Neural progenitor cell (in vitro differentiated cells): Measurements from ENCODE around the gene TEX9. TPM values are rescaled to one million over a fixed set of nuclear protein-coding genes. Genes with fewer than 3 reads are reported as not detected.

Experiments
- DNase-seq: peaks from one replicate; pipeline ENCODE4 v3.0.0-alpha.2; 2016; ENCODE audit warnings: low spot score
- H2AFZ ChIP-seq: fragments of 200-600 bp; sonication (generic); replicated peaks from 2 replicates; pipeline ENCODE4 v1.6.1; 2016; ENCODE audit warnings: antibody characterized with exemption
- H3F3A ChIP-seq: fragments of 200-600 bp; sonication (generic); 2 replicates; pipeline ENCODE4 v1.6.1; 2016; ENCODE audit warnings: antibody characterized with exemption, low read depth
- H3K27ac ChIP-seq: fragments of 200-600 bp; sonication (generic); 2 replicates; pipeline ENCODE4 v1.5.1; 2016; ENCODE audit warnings: mild to moderate bottlenecking
- H3K27me3 ChIP-seq: fragments of 200-600 bp; sonication (generic); 2 replicates; pipeline ENCODE4 v1.6.1; 2016; ENCODE audit warnings: mild to moderate bottlenecking, moderate library complexity
- H3K36me3 ChIP-seq: fragments of 200-600 bp; sonication (generic); 2 replicates; pipeline ENCODE4 v1.5.1; 2016
- H3K4me1 ChIP-seq: fragments of 200-600 bp; sonication (generic); 2 replicates; pipeline ENCODE4 v1.6.1; 2016; ENCODE audit warnings: mixed run types
- H3K4me2 ChIP-seq: fragments of 200-600 bp; sonication (generic); 2 replicates; pipeline ENCODE4 v1.6.1; 2016
- H3K4me3 ChIP-seq: fragments of 200-600 bp; sonication (generic); 2 replicates; pipeline ENCODE4 v1.5.1; 2016
- H3K79me2 ChIP-seq: fragments of 200-600 bp; sonication (generic); 2 replicates; pipeline ENCODE4 v1.6.1; 2016; ENCODE audit warnings: low read depth
- H3K9ac ChIP-seq: fragments of 200-600 bp; sonication (generic); 2 replicates; pipeline ENCODE4 v1.6.1; 2016
- H3K9me3 ChIP-seq: fragments of 200-600 bp; sonication (generic); 2 replicates; pipeline ENCODE4 v1.5.1; 2016; ENCODE audit warnings: low read depth
- H4K20me1 ChIP-seq: fragments of 200-600 bp; sonication (generic); 2 replicates; pipeline ENCODE4 v1.6.1; 2016; ENCODE audit warnings: low read depth
- H3K27ac Mint-ChIP-seq: 3 replicates; pipeline ENCODE4 v1.8.0; 2021; ENCODE audit warnings: mixed read lengths
- H3K27me3 Mint-ChIP-seq: 2 replicates; pipeline ENCODE4 v1.8.0; 2022; ENCODE audit warnings: low read depth, mild to moderate bottlenecking, inconsistent platforms, moderate library complexity, mixed read lengths; ENCODE audit not compliant: insufficient read depth
- H3K36me3 Mint-ChIP-seq: 3 replicates; pipeline ENCODE4 v1.8.0; 2021; ENCODE audit warnings: mixed read lengths
- H3K4me1 Mint-ChIP-seq: 3 replicates; pipeline ENCODE4 v1.8.0; 2021; ENCODE audit warnings: mixed read lengths
- H3K4me3 Mint-ChIP-seq: 3 replicates; pipeline ENCODE4 v1.8.0; 2021; ENCODE audit warnings: mild to moderate bottlenecking, moderate library complexity, mixed read lengths
- H3K9me3 Mint-ChIP-seq: 3 replicates; pipeline ENCODE4 v1.8.0; 2020; ENCODE audit warnings: mixed read lengths
- CTCF ChIP-seq: fragments of 200-600 bp; sonication (generic); IDR thresholded peaks from 2 replicates; pipeline ENCODE4 v1.5.1; 2017; ENCODE audit warnings: antibody characterized with exemption, mild to moderate bottlenecking
- EZH2 ChIP-seq: fragments of 200-600 bp; sonication (generic); IDR thresholded peaks from 2 replicates; pipeline ENCODE4 v1.6.1; 2017; ENCODE audit warnings: antibody characterized with exemption, mild to moderate bottlenecking, moderate library complexity
- EZH2phosphoT487 ChIP-seq: fragments of 200-600 bp; sonication (generic); IDR thresholded peaks from 2 replicates; pipeline ENCODE4 v1.6.1; 2017; ENCODE audit warnings: antibody characterized with exemption
- total RNA-seq: library from RNA; depleted of rRNA; stranded (reverse); fragments of >200 nt; gene quantifications from 2 replicates; pipeline ENCODE4 v1.2.3, GENCODE V29; 2015; ENCODE audit warnings: low replicate concordance

Gene TEX9
- total RNA-seq, 1 donor from 2014 or later = 8.1 TPM

- H3K4me2 ChIP-seq = no peak overlapping the region
- Mint-ChIP-seq H3K36me3 (no peaks in the 10 kb centered on the region), H3K4me3 (no peak overlapping the region), H3K27me3 (no peaks in the 10 kb centered on the region), H3K27ac (no peak overlapping the region), H3K4me1 (peaks cover 12% of the 10 kb centered on the region), H3K9me3 (no peaks in the 10 kb centered on the region)
- H3K4me1 ChIP-seq = peaks cover 10% of the 10 kb centered on the region
- H2AFZ ChIP-seq = no peak overlapping the region
- H3K9ac ChIP-seq = no peak overlapping the region
- no peaks in the 10 kb centered on the region for H3K27me3 ChIP-seq
- H3K79me2 ChIP-seq = no peaks in the 10 kb centered on the region
- no peaks in the 10 kb centered on the region for H3K9me3 ChIP-seq
- H3K4me3 ChIP-seq = no peak overlapping the region
- no peak overlapping the region for H3K27ac ChIP-seq
- no peak for TF ChIP-seq EZH2
- TF ChIP-seq CTCF = no peak
- no peak for TF ChIP-seq EZH2phosphoT487
- no peaks in the 10 kb centered on the region for H4K20me1 ChIP-seq
- H3F3A ChIP-seq = no peaks in the 10 kb centered on the region
- H3K36me3 ChIP-seq = no peaks in the 10 kb centered on the region
- no peak for DNase-seq
Observed at GRCh38 chr15:56349554-56349953, 15.7 kb upstream of the TEX9 start.

- no peaks in the 10 kb centered on the region for H3K36me3 Mint-ChIP-seq
- H3K4me3 ChIP-seq = no peak overlapping the region
- no peak overlapping the region for H3K27ac ChIP-seq
- no peak overlapping the region for H3K27ac Mint-ChIP-seq
- H3K4me2 ChIP-seq = no peak overlapping the region
- no peaks in the 10 kb centered on the region for H3K36me3 ChIP-seq
- TF ChIP-seq EZH2phosphoT487 (no peak), EZH2 (no peak), CTCF (no peak)
- no peaks in the 10 kb centered on the region for H3K79me2 ChIP-seq
- H3K4me1 Mint-ChIP-seq = peaks cover 12% of the 10 kb centered on the region
- DNase-seq = peak; percentile 31
- no peaks in the 10 kb centered on the region for H3K9me3 ChIP-seq
- no peak overlapping the region for H3K4me3 Mint-ChIP-seq
- no peak overlapping the region for H3K9ac ChIP-seq
- H2AFZ ChIP-seq = no peak overlapping the region
- peaks cover 10% of the 10 kb centered on the region for H3K4me1 ChIP-seq
- H3F3A ChIP-seq = no peaks in the 10 kb centered on the region
- H3K27me3 Mint-ChIP-seq = no peaks in the 10 kb centered on the region
- H4K20me1 ChIP-seq = no peaks in the 10 kb centered on the region
- H3K9me3 Mint-ChIP-seq = no peaks in the 10 kb centered on the region
- H3K27me3 ChIP-seq = no peaks in the 10 kb centered on the region
Observed at GRCh38 chr15:56351353-56351752, 13.9 kb upstream of the TEX9 start.

- no peaks in the 10 kb centered on the region for H3K36me3 Mint-ChIP-seq
- H3K4me2 ChIP-seq = no peak overlapping the region
- DNase-seq = no peak
- H3K36me3 ChIP-seq = no peaks in the 10 kb centered on the region
- H3K9me3 ChIP-seq = no peaks in the 10 kb centered on the region
- no peak overlapping the region for H3K27ac ChIP-seq
- no peaks in the 10 kb centered on the region for H3F3A ChIP-seq
- H3K27ac Mint-ChIP-seq = no peak overlapping the region
- H3K9ac ChIP-seq = no peak overlapping the region
- H3K4me1 Mint-ChIP-seq = peaks cover 12% of the 10 kb centered on the region
- no peak overlapping the region for H2AFZ ChIP-seq
- no peak overlapping the region for H3K4me3 ChIP-seq
- no peak for TF ChIP-seq EZH2
- no peak for TF ChIP-seq CTCF
- no peak for TF ChIP-seq EZH2phosphoT487
- no peaks in the 10 kb centered on the region for H3K9me3 Mint-ChIP-seq
- no peak overlapping the region for H3K4me3 Mint-ChIP-seq
- no peaks in the 10 kb centered on the region for H3K79me2 ChIP-seq
- no peaks in the 10 kb centered on the region for H3K27me3 ChIP-seq
- peaks cover 10% of the 10 kb centered on the region for H3K4me1 ChIP-seq
- H3K27me3 Mint-ChIP-seq = no peaks in the 10 kb centered on the region
- no peaks in the 10 kb centered on the region for H4K20me1 ChIP-seq
Observed at GRCh38 chr15:56351957-56352506, 13.2 kb upstream of the TEX9 start.
